ENCODE measurements around the gene SLC29A1. TPM values are rescaled to one million over a fixed set of nuclear protein-coding genes. Genes with fewer than 3 reads are reported as not detected.

Gene SLC29A1
- polyA plus RNA-seq, 5 donors = 21.9 to 33.2 (median 26.2) TPM

DNA sequence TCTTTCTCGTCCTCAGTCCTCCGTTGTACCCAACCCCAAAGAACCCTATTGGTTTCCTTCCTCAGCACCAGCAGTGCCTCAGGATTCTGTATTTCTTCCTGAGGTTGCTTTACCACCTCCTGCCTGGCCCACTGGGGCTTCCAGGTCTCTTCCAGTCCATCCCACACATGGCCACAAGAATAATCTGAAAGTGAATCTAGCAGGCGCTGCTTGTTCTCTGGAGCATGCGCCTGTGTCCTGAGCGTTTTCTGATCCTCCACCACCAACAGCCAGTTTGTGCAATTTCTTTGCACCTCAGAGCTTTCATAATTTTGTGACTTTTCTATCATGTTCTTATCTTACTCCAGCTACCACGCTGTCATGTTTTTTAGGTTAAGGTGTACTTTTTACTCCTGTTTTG lies 11.9 kb downstream of the SLC29A1 start:
- DNase-seq = no peak

DNA sequence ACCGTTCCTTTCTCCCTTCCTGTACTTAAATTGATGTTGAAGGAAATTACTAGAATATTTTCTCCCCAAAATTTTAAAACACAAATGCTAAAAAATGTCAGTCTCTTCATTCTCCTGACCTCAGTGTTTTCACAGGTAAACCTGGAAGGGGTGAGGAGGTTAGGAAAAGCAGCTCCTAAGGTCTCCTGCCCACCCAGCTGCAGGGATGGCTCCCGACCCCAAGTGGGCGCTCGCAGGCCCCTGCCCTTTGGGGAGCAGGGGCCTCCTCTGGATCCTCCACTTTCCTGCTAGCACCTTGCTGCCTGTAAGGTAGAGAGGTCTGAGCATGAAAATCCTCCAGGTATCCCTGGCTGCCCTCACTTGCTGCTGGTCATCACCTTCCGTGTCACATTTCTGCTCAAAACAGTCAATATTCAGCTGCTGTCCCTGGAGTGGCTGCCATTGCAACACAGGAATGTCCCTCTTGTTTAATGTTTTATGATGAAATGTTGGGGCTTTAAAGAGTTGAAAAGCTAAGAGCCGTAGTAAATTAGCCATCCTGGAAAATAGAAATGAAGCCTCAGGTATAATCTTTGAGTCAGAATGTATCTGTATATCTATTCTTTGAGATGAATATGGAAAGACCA lies 12.6 kb downstream of the SLC29A1 start:
- no peak for DNase-seq

DNA sequence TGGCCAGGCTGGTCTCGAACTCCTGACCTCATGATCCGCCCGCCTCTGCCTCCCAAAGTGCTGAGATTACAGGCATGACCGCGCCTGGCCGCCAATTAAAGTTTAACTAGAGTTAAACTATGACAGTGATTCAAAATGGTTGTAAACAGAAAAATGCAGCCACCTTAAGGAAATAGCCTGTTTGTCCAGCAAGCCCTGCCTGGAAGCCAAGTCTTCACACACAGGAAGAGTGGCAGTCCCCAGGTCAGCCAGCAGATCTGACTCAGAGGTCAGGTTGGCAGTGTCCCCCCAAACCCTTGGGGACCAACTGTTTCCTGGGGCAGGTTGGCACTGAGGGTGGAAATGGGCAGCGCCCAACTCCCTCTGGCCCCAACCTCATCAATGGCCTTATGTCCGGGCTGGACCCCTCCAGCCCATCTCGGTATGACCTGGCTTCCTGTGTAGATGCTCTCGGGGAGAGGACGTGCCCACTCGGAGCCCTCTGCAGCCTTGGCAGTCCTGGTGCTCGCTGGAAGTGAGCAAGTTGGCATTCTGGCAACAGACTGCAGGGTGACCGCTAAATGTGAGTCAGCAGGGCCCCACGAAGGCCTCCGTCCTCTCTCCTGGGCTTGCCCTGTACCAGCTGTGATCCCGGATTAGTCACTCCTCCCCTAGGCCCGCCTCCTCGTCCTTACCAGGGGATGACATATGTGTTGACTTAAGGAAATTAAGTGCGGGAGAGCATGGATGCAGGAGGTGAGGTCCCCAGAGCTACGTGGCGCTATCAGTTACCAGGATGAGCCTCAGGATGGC lies 13.8 kb downstream of the SLC29A1 start:
- peak in 1 of 2 donors; percentile 80 for DNase-seq

DNA sequence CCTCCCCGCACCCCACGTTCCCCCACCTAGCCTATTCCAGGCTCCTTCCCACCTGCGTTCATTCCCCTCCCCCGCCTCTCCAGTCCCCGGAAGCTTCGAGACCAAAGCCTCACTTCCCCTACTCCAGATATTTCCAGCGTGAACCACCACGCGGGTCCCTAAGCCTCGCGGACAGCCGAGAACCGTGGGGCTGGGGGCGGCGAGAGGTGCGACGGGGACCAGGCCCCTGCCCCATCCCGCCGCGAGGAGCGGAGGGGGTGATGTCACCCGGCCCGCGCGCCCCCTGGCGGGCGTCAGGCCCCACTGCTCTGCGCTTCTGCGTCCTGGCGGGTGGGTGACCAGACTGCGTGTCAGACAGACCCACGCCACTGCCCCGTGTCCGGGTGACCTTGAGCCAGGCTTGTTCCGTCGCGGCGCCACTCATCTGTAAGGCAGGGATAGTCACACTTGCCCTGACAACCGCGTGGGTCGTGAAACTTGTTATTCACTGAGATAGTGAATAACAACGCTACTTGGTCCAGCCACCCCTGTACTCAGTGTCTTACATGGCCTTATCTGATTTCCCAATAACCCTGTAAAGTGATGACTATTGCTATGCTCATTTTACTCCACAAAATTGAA lies 14.5 kb downstream of the SLC29A1 start:
- no peak for DNase-seq

DNA sequence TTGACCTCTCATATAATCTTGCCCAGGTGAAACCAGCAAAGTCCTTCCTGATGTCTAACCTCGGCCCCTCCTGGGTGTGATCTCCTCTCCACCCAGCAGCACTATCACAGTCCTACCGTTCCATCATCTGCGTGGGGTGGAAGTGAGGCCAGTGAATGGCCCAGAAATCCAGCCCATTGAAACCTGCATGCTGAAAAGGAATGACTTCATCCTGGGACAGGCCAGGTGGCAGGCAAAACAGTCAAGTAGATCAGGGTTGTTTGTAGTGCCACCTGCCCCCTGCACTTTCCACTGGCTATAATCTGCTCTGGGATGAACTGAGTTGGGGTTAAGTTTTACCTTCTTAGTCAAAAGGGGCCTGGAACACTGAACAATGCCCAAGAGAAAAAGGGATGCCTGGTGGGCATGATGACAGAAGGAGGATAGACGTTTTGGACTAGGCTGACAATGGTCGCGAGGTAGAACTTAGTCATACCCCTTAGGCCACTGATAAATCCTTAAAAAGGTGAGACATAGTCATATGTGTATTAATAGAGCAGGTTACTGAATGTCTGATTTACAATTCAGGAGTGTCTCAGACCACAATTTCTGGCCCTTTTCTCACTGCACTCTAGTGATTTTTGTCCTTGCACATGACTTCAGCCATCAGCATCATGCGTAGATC lies 15.4 kb downstream of the SLC29A1 start:
- DNase-seq = no peak

DNA sequence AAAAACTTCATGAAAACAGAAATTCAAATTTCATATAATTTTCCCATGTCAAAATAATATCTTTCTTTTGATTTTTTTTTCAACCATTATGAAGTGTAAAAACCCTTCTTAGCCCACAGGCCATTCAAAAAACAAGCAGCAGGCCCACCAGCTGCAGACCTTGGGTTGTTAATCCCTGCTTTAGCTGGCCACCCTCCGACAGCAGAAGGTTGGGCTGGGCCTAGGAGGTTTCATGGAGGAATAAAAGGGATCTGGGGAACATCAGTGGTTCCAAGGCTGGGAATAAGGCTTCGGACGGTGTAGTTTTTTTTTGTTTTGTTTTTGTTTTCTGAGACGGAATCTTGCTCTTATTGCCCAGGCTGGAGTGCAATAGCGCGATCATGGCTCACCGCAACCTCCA lies 19.9 kb downstream of the SLC29A1 start:
- DNase-seq = no peak

DNA sequence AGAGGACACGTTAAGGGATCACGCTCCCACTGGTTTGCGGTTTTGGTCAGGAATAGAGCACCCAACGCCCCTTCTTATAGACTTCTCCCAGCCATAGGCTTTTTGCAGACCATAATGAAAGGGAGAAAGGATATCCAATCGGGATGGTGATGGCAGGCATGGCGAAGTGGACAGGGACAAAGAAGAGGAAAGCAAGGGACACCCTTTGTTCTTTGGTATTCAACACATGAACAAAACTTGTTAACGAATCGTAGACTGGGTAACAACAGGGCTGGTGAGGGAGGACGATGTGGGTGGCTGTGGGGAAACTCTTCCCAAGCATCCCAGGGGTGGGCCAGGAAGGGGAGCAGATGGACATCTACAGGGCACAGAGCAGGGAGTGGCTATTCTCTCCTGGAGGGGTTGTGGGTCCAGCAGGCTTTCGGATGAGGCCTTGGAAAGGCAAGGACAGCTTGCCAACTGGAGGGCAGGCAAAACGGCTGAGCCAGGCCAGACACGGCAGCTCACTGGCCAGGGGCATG lies 22.1 kb downstream of the SLC29A1 start:
- DNase-seq = no peak

DNA sequence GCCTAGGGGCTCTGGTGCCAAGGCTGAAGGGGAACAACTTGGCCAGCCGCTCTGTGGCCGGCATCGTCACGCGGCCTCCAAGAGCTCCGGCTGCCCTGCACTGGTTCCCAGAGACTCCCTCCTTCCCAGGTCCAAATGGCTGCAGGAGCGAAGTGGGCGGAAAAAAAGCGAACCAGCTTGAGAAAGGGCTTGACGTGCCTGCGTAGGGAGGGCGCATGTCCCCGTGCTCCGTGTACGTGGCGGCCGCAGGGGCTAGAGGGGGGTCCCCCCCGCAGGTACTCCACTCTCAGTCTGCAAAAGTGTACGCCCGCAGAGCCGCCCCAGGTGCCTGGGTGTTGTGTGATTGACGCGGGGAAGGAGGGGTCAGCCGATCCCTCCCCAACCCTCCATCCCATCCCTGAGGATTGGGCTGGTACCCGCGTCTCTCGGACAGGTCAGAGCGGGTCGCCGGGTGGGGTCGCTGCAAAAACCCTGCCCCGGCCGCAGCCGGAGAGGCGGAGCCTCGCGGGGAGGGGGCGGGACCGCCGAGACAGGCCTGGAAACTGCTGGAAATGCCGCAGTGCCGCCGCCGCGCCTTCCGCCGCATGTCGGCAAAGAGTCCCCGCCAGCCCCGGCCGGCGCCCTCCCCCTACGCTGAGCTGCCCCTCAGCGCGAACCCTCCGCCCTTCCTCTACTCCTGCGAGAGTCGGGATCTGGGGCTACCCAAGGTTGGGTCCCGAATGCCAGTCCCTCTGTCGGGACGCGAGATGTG lies 22.7 kb downstream of the SLC29A1 start:
- peak; percentile 87 to 90 for DNase-seq

DNA sequence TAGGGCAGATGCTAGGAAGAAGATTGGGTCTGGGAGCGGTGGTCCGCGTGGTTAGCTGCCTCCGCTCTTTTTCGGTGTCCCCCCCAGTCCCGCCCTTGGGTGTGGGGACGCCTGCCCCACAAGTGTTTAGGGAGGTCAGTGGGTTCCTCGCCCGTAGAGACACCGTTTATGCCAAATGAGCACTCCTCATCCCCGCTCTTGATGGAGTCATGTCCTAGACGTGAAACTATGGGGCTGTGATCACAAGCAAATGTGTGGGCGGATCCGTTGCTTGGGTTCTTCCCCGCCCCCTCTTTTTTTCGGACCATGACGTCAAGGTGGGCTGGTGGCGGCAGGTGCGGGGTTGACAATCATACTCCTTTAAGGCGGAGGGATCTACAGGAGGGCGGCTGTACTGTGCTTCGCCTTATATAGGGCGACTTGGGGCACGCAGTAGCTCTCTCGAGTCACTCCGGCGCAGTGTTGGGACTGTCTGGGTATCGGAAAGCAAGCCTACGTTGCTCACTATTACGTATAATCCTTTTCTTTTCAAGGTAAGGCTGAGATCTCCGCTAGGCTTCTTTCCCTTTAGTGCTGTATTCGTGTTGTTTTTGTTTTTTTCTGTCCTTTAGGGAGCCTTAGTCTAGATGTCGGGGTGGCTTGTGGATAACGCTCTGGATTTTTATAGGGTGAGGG lies 23.4 kb downstream of the SLC29A1 start, which contains the start of gene HSP90AB1:
Gene HSP90AB1, plus strand, starts transcription at position 439 of the 675 bp plus-strand sequence. CDS start 1,529 bp downstream, outside the sequence.
- peak; percentile 90 to 93 for DNase-seq

DNA sequence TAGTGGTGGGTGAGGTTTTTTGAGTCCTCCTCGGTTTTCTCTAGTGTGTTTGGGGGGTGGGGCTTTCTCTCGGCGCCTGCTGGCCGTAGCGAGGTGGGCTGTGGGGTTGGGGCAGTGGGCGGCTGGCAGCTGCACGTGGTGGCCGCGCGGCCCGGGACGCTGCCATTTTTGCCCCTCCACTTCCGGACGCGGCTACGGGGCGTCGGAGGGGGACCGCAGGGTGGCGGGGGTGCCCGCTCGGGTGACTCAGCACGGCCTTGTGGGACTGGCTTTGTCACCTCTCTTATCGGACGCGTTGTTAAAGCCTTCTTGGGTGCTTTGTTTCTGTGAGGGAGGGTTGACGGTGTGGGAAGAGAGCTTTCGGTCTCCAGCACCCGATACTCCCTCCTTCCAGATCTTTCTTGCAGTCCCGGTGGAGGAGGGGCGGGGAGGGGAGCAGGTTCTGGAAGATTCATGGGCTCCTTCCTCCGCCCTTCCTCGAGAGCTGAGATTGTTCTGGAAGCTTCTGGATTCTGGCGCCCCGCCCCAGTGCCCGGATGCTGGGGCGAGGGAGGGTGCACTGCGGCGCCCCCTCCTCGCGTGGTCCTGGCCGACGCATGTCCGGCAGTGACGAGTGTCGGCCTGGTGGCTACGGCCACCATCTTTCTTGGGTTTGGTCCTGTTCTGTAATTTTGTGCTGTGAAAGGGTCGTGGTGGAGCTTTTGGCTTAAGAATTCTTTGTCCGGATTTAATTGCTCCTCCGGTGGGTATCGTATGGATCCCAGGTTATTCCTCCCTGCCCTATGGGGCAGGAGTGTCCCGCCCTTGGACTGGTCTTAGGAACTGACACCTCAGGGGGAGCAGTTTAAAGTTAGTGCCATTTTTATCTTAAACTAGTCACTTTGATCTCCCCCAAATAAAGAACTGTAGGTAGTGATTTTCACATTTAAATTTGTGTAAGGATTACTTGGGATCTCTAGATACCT lies 24.2 kb downstream of the SLC29A1 start:
- peak; percentile 66 to 72 for DNase-seq

DNA sequence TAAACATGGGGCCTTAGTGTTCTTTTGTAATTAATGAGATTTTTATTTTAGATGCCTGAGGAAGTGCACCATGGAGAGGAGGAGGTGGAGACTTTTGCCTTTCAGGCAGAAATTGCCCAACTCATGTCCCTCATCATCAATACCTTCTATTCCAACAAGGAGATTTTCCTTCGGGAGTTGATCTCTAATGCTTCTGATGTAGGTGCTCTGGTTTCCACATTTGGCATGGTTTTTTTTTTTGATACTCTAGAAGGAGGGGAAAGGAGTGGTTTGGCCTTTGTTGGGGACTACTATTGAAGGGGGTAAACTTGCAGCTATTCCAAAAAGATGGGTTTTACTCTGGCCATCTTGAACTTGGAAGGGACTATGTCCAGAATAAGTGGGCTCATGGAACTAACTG lies 25.2 kb downstream of the SLC29A1 start:
- no peak for DNase-seq

DNA sequence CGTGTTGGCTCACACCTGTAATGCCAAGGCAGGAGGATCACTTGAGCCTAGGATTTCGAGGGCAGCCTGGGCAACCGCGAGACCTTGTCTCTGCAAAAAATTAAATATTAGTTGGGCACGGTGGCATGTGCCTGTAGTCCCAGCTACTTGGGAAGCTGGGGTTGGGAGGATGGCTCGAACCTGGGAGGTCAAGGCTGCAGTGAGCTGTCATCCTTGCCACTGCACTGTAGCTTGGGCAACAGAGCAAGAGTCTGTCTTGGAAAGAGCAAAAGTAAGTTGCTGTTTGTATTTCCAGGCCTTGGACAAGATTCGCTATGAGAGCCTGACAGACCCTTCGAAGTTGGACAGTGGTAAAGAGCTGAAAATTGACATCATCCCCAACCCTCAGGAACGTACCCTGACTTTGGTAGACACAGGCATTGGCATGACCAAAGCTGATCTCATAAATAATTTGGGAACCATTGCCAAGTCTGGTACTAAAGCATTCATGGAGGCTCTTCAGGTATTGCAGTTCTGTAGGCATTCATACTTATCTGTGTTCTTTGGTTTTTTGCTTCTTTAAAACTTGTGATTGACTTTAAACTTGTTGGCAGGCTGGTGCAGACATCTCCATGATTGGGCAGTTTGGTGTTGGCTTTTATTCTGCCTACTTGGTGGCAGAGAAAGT lies 25.8 kb downstream of the SLC29A1 start:
- DNase-seq = no peak

DNA sequence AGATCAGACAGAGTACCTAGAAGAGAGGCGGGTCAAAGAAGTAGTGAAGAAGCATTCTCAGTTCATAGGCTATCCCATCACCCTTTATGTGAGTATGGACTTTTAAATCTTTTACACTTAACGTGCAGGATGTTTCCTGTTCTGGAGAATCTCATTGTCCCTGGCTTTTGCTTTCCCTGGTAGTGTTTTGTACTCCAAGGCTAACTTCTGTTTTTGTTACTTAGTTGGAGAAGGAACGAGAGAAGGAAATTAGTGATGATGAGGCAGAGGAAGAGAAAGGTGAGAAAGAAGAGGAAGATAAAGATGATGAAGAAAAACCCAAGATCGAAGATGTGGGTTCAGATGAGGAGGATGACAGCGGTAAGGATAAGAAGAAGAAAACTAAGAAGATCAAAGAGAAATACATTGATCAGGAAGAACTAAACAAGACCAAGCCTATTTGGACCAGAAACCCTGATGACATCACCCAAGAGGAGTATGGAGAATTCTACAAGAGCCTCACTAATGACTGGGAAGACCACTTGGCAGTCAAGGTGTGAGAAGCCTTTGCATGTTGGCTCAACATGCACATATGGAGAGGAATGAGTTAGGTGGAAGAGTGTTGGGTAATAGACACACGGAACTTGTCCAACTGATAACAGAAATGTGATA lies 26.8 kb downstream of the SLC29A1 start:
- no peak for DNase-seq

DNA sequence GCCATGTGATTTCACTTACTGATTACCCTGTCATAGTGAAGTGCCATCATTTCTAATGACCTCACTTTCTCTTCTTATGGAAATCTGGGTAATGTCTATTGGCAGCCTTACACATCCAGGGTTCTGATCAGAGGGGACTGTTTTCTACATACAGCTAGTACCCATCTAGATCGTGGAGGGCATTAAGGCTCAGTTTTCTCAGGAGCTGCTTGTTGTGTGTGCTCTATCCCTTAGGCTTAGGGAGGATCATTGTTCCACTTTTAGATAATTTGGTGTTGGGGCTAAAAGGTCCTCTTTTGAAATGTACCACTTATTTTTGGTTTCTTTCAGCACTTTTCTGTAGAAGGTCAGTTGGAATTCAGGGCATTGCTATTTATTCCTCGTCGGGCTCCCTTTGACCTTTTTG lies 27.3 kb downstream of the SLC29A1 start:
- no peak for DNase-seq

DNA sequence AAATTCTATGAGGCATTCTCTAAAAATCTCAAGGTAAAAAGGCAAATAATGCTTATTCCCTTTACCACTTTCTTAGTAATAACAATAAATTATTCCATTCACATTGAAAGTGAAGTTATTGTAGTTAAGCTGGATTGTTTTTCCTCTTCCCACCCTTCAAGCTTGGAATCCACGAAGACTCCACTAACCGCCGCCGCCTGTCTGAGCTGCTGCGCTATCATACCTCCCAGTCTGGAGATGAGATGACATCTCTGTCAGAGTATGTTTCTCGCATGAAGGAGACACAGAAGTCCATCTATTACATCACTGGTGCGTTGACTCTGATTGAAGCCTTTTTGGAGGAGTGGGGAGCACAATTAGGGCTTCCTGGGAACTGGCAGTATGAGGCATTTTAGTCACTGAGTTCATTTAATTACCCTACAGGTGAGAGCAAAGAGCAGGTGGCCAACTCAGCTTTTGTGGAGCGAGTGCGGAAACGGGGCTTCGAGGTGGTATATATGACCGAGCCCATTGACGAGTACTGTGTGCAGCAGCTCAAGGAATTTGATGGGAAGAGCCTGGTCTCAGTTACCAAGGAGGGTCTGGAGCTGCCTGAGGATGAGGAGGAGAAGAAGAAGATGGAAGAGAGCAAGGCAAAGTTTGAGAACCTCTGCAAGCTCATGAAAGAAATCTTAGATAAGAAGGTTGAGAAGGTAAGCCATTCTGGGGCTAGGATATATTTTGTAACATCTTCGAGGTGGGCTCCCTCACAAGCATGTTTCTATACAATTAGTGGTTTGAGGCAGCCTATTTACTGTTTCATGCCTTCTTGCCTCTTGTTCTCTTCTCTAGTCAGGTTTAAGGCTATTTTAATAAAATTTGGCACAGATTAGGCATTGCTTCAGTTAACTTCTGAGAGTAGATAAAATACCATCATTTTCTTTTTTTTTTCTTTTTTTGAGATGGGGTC lies 28.5 kb downstream of the SLC29A1 start:
- no peak for DNase-seq

DNA sequence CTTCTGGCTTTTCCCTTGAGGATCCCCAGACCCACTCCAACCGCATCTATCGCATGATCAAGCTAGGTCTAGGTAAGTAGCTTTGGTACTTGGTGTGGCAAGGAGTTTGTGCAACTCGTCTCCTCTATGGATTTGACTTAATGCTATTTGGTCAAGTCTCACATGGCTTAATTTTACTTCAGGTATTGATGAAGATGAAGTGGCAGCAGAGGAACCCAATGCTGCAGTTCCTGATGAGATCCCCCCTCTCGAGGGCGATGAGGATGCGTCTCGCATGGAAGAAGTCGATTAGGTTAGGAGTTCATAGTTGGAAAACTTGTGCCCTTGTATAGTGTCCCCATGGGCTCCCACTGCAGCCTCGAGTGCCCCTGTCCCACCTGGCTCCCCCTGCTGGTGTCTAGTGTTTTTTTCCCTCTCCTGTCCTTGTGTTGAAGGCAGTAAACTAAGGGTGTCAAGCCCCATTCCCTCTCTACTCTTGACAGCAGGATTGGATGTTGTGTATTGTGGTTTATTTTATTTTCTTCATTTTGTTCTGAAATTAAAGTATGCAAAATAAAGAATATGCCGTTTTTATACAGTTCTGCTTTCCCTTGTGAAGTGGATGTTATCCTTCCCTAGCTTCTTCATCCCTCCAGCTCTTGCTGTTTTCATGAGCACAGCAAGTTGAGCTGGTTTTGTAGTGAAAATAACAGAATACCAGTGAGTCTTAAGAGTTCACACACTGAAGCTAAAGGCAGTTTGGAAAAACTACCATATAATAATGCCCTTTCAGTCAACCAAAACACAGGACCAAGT lies 30.1 kb downstream of the SLC29A1 start:
- DNase-seq = no peak

Data from right lung (tissue), 5 donors.